AG09319 (cell line): ENCODE measurements around the gene CMYA5.

Source experiments
- DNase-seq: peaks from one replicate; pipeline ENCODE4 v3.0.0-alpha.2; 2010; ENCODE audit warnings: low read depth; ENCODE audit errors: extremely low read depth
- TF ChIP-seq, protein P1 (sequence below): IDR thresholded peaks from 2 replicates; pipeline ENCODE4 v1.5.1; 2011; ENCODE audit warnings: low read depth, mild to moderate bottlenecking, inconsistent platforms, low read length, moderate library complexity

Gene CMYA5

DNA sequence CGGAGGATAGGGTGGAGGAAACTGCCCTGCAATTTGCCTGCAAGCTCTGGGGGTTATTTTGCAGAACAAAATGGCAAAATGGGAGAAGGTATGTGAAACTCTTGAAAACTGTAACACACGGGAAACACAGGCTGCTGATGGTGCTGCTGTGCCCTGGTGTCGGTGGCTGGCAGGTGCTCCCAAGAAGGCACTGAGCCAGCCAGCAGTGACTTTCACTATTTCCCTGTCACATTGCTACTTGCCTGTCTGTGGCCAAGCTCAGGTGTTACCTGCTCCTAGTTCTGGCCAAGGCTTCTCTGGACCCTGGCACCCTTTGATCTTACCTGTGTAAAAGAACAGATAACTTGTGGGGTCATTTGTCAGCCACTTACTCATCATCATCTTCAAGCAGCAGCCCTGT lies 102.2 kb downstream of the CMYA5 start:
- DNase-seq = no peak
- TF ChIP-seq, protein P1, sequence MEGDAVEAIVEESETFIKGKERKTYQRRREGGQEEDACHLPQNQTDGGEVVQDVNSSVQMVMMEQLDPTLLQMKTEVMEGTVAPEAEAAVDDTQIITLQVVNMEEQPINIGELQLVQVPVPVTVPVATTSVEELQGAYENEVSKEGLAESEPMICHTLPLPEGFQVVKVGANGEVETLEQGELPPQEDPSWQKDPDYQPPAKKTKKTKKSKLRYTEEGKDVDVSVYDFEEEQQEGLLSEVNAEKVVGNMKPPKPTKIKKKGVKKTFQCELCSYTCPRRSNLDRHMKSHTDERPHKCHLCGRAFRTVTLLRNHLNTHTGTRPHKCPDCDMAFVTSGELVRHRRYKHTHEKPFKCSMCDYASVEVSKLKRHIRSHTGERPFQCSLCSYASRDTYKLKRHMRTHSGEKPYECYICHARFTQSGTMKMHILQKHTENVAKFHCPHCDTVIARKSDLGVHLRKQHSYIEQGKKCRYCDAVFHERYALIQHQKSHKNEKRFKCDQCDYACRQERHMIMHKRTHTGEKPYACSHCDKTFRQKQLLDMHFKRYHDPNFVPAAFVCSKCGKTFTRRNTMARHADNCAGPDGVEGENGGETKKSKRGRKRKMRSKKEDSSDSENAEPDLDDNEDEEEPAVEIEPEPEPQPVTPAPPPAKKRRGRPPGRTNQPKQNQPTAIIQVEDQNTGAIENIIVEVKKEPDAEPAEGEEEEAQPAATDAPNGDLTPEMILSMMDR = no peak

GRCh38 chr5:79792463-79792862 lies 102.8 kb downstream of the CMYA5 start:
- TF ChIP-seq, protein P1 = no peak
- DNase-seq = no peak

- no peak for DNase-seq
- TF ChIP-seq, protein P1 = no peak
Observed at GRCh38 chr5:79793304-79793703, 103.7 kb downstream of the CMYA5 start.

GRCh38 chr5:79793722-79794121 lies 104.1 kb downstream of the CMYA5 start:
- TF ChIP-seq, protein P1 = no peak
- no peak for DNase-seq

- DNase-seq = no peak
- TF ChIP-seq, protein P1 = no peak
Observed at GRCh38 chr5:79794347-79794746, 104.7 kb downstream of the CMYA5 start.

- DNase-seq = no peak
- TF ChIP-seq, protein P1 = no peak
Observed at GRCh38 chr5:79795764-79796398, 106.2 kb downstream of the CMYA5 start.

DNA sequence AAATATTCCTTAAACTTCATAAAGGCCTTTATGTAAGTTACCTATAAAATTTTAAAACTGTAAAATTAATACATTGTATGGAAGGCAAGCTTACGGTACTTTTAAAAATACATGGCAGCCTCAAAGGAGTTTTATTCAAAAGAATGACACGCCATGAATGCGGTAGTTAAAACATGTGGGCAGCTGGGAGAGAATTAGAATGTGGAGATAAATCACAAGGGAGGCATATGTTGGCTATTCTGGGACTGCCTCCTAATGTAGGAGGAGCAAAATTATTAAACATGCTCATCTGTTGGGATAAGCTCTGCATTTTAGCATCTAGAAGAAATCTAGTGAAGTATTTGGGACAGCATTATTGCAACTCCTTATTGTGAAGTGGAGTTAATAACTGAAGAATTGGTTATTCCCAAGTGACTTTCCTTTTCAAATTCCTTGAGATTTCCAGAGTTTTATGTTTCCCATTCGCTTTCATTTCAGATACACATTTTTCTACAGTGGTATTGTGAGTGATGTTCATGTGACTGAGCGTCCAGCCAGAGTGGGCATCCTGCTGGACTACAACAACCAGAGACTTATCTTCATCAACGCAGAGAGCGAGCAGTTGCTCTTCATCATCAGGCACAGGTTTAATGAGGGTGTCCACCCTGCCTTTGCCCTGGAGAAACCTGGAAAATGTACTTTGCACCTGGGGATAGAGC lies 109.4 kb downstream of the CMYA5 start:
- TF ChIP-seq, protein P1 = no peak
- no peak for DNase-seq
